ENCODE measurements around the gene IGIP.

DNA sequence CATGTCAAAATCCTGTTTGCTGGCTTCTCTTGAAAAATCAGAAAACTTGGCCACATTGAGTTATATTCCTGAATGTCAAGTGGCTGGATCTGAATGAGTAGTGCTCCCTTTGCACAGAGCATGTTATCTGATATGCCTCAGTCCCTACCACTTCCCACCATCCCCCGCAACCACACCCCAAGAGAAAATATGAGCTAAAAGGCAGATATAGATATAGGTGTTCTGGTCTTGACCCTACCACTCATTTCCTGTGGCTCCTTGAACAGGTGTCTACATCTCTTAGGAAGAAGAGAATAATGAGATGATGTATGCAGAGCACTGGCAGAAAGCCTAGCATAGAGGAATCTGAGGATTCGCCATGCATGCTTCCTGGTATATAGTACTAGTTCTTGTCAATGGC lies 42.6 kb downstream of the IGIP start:
- TF ChIP-seq EP300 (IDR thresholded peaks at IDR 0.05; ENCODE audit: borderline replicate concordance in 1 of 2, low read depth in 1 of 2, low read length in 1 of 2) (no peak), POLR2AphosphoS5 (IDR thresholded peaks at IDR 0.05; ENCODE audit: low read depth, low read length) (no peak), NFIC (IDR thresholded peaks at IDR 0.05; ENCODE audit: borderline replicate concordance) (no peak), EZH2phosphoT487 (IDR thresholded peaks at IDR 0.05; ENCODE audit: borderline replicate concordance, low read depth) (no peak), TEAD4 (IDR thresholded peaks at IDR 0.05; ENCODE audit: borderline replicate concordance, insufficient read depth) (no peak), TAF1 (IDR thresholded peaks at IDR 0.05; ENCODE audit: borderline replicate concordance, low read depth, low read length) (no peak), JUND (IDR thresholded peaks at IDR 0.05) (no peak), MEF2A (IDR thresholded peaks at IDR 0.05; ENCODE audit: borderline replicate concordance, low read depth) (no peak), SMC3 (IDR thresholded peaks at IDR 0.05; ENCODE audit: low read depth, low read length) (no peak)
- TF ChIP-seq, protein P1, sequence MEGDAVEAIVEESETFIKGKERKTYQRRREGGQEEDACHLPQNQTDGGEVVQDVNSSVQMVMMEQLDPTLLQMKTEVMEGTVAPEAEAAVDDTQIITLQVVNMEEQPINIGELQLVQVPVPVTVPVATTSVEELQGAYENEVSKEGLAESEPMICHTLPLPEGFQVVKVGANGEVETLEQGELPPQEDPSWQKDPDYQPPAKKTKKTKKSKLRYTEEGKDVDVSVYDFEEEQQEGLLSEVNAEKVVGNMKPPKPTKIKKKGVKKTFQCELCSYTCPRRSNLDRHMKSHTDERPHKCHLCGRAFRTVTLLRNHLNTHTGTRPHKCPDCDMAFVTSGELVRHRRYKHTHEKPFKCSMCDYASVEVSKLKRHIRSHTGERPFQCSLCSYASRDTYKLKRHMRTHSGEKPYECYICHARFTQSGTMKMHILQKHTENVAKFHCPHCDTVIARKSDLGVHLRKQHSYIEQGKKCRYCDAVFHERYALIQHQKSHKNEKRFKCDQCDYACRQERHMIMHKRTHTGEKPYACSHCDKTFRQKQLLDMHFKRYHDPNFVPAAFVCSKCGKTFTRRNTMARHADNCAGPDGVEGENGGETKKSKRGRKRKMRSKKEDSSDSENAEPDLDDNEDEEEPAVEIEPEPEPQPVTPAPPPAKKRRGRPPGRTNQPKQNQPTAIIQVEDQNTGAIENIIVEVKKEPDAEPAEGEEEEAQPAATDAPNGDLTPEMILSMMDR (IDR thresholded peaks at IDR 0.05): no peak
- TF ChIP-seq, protein P2, sequence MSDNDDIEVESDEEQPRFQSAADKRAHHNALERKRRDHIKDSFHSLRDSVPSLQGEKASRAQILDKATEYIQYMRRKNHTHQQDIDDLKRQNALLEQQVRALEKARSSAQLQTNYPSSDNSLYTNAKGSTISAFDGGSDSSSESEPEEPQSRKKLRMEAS (IDR thresholded peaks at IDR 0.05; ENCODE audit: low read depth): no peak
